Activated CD4-positive, CD25-positive, alpha-beta regulatory T cell (primary cell): ENCODE results near the gene GSTP1.

Experiments
- DNase-seq, 4 experiments: peaks; one replicate each; lab custom pipeline; 2025; lab: John Stamatoyannopoulos, UW

The GSTP1 gene

GRCh38 chr11:67630228-67630942, 46.8 kb downstream of the GSTP1 start:
- DNase-seq = peak; percentile 96 to 99 (median 97)

- no peak for DNase-seq
Observed at GRCh38 chr11:67630943-67631331, 47.3 kb downstream of the GSTP1 start.

- DNase-seq = no peak
Observed at GRCh38 chr11:67631411-67631810, 47.8 kb downstream of the GSTP1 start.

- DNase-seq = no peak
Observed at GRCh38 chr11:67631853-67632174, 48.2 kb downstream of the GSTP1 start.

- no peak for DNase-seq
Observed at GRCh38 chr11:67632175-67632981, 48.8 kb downstream of the GSTP1 start.

GRCh38 chr11:67632982-67633755, 49.6 kb downstream of the GSTP1 start:
- DNase-seq = no peak

GRCh38 chr11:67633758-67634365, 50.2 kb downstream of the GSTP1 start:
- DNase-seq = no peak

GRCh38 chr11:67634366-67635230, 51.0 kb downstream of the GSTP1 start:
- DNase-seq = no peak

- DNase-seq = no peak
Observed at GRCh38 chr11:67635231-67635521, 51.6 kb downstream of the GSTP1 start.
